ENCODE data around the gene CENPP.

- TF ChIP-seq POLR2AphosphoS5 (IDR thresholded peaks at IDR 0.05) (no peak), CTCF (IDR thresholded peaks at IDR 0.05) (no peak), POLR2A (IDR thresholded peaks at IDR 0.05) (no peak)
Observed at GRCh38 chr9:92633614-92634278, 308.0 kb downstream of the CENPP start.

Data from suprapubic skin (tissue), 4 donors.